NCI-H345 (cell line): ENCODE results near the gene SERPIND1.
"Not testable (repeated sequence)": the region's sequence is repeated elsewhere in the genome, so short reads cannot be mapped to it uniquely, and the experiment has no call there.

ENCODE experiments used
- DNase-seq: peaks from one replicate; lab custom pipeline; 2025; lab: John Stamatoyannopoulos, UW

Gene SERPIND1

DNA sequence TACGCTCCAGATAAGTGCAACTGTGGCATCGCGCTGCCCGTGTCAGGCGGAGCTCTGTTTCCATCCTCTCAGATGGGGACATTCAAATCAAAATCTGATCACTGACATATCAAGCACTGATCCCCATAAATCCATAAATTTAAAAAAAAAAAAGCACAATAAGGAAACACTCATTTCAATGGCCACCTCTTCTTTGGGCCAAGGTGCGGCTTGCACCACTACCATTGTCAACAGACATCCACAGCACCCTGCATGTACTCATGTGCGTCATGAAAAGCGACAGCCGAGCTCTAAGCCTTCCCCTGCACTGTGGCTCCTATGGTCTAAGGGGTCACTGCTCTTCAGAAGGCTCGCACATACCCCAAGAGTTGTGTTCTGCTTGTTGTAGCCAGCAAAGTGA, 26.7 kb upstream of the SERPIND1 start:
- no peak for DNase-seq

GRCh38 chr22:20748082-20748481, 25.8 kb upstream of the SERPIND1 start:
- no peak for DNase-seq

DNA sequence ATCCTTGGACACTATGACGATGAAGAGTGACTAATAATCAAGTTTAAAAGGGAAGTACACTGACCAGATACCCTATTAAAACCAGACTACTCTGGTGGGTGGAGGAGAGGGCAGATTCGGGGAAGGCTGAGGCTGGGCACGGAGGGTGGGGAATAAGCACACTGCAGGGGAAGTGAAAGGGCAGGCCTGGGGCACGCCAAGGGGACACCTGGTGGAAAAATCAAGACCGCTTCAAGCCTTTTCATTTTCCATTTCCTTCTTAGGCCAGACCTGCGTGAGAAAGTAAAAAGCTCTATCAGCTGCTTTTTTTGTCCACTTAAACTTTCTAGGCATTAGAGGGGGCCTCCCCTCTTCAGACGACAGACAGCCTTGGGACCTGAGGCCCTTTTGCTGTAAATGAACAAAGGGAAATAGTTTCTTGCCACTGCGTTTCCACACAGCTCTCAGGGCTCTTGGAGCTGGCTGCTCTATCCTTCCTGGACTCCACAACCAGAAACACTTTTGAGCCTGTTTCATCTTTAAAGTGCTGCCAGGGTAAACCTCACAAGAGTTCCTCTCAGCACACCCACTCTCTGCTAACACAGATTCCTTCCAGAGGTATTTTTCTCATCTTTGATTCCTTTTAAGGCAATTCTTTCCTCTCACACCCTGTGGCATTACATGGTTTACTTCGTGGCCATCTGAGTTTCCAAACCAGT, 25.0 kb upstream of the SERPIND1 start:
- no peak for DNase-seq

GRCh38 chr22:20749453-20749852, 24.5 kb upstream of the SERPIND1 start:
- no peak for DNase-seq

- no peak for DNase-seq
These were observed 23.3 kb upstream of the SERPIND1 start for GRCh38 chr22:20750461-20751184.

GRCh38 chr22:20751185-20751851, 22.6 kb upstream of the SERPIND1 start:
- DNase-seq, result no peak

DNA sequence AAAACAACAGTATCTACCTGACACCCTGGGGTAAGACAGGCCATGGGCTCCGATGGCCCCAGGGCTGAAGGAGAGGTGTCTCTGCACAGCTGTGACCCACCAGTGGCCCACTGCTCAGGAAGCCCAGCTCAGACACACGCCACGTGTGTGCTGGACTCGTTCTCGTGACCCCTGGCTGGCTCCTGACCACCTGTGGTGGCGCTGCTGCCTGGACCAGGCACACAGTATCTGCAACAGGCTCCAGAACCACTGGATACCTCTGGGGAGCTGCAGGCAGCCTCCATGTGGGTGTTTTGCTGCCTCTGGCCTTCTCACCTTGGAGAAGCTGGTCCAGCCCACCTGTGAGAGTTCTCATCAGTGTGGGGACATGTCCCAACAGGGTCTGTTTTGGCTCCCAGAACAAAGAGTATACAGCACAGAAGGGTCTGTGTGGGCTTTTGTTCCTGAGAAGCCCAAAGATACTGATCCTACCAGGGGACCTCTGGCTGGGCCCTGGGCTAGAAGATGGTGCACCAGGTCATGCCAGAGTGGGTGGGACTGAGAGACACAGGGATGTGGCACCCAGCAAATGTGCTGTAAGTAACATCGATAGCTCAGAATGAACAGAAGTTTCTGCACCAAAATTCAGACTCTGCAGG, 21.7 kb upstream of the SERPIND1 start:
- DNase-seq, result no peak

DNA sequence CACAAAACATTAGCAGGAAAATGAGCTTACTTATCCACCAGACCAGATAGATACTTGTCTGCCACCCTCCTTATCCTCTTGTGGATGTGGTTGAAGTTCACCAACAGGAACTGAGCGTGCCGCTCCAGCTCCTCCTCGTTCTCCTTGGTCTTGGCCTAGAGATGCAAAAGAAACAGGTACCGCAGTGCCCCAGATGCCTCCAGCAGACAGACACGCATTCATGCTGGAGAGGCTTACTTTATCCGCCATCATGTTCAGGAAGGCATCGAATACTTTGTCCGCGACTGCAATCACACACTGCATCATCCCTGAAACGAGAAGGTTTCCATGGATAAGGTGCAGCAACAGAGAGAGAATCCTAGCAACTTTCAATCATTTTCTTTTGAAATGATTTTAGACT, 21.0 kb upstream of the SERPIND1 start:
- DNase-seq, result no peak

DNA sequence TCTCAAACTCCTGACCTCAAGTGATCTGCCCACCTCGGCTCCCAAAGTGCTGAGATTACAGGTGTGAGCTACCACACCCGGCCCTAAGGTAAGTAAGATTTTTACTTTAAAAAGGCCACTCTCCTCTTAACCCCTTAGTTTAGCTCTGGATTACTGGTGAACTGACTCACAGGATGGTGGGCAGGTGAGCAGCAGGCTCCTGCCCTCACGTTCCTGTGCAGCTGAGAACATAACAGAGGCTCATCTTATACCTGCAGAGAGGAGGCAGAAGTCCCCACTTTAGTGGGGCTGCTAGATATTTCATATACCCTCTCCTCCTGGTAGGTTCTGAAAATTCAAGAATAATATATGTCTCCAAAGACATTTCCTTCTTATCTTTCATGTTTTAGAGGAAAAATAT, 17.1 kb upstream of the SERPIND1 start:
- DNase-seq, result no peak

- DNase-seq, result no peak
These were observed 15.2 kb upstream of the SERPIND1 start for GRCh38 chr22:20758688-20759087.

- DNase-seq, result no peak
These were observed 13.8 kb upstream of the SERPIND1 start for GRCh38 chr22:20760084-20760483.

- DNase-seq, result no peak
These were observed 12.4 kb upstream of the SERPIND1 start for GRCh38 chr22:20761536-20761935.

DNA sequence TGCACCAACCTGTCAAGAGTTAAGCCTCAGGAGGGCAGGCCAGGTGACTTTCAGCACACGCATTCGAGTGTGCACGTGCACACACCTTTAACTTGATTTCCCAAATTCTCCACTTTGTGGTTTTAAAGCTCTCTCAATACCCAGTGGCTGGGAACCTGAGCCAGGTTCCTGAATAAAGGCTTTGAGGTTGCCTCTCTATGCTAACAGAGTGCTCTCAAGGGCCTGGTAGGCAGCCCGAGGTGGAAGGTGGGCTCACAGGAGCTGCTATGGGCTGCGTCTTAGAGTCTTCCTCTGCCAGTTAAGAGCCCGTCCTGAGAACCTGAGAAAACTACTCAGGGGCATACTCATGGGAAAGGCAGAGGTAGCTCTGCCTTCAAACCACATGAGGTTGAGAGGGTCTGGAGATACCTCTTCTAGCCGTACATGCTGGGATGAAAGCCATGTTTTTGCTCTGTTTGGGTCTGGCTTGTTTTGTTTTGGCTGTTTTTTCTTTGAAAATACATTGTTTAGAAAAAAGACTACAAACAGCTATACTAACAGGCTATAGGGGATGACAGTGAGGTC, 11.6 kb upstream of the SERPIND1 start:
- no peak for DNase-seq

GRCh38 chr22:20763630-20764470, 10.1 kb upstream of the SERPIND1 start:
- no peak for DNase-seq

DNA sequence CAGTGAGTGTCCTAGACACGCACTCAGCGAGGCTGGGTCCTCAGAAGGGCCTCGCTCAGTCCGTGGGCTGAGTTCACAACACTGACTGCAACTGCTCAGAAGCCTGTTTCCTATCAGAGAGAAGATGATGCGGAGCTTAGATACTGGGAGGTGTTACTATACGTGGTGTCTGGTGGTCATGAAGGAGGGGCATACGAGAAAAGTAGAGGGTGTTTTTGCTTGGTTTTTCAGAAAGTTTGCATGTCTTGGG, 9.5 kb upstream of the SERPIND1 start:
- DNase-seq, result no peak

DNA sequence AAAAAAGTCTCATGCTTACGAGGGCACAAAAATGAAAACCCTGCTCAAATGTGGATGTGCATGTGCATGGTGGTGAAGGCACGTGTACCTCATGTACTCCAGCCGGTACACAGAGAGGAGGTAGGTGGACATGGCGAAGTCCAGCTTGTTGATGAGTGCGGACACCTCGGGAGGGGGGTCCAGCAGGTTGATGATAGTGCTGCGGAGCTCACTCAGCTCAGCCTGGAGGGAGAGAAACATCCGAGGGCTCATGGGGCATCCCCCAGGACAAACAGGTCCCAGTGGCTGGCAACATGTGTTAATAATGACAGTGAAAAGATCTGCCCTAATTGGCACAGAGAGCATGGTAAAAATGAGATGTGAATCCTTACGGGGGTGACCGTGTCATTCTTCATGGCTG, 9.2 kb upstream of the SERPIND1 start:
- no peak for DNase-seq

- no peak for DNase-seq
These were observed 8.0 kb upstream of the SERPIND1 start for GRCh38 chr22:20765938-20766337.

GRCh38 chr22:20766530-20766929, 7.4 kb upstream of the SERPIND1 start:
- no peak for DNase-seq

GRCh38 chr22:20769496-20769826, 4.5 kb upstream of the SERPIND1 start:
- not testable (repeated sequence) for DNase-seq

- DNase-seq, result no peak
These were observed 1.8 kb upstream of the SERPIND1 start for GRCh38 chr22:20771918-20772625.

GRCh38 chr22:20774882-20775281, 969 bp downstream of the SERPIND1 start:
- no peak for DNase-seq
